ENCODE measurements around the gene FOXP1. TPM values are rescaled to one million over a fixed set of nuclear protein-coding genes. Genes with fewer than 3 reads are reported as not detected.

FOXP1 gene
- total RNA-seq, 1 donor from 2014 or later: 128 TPM

DNA sequence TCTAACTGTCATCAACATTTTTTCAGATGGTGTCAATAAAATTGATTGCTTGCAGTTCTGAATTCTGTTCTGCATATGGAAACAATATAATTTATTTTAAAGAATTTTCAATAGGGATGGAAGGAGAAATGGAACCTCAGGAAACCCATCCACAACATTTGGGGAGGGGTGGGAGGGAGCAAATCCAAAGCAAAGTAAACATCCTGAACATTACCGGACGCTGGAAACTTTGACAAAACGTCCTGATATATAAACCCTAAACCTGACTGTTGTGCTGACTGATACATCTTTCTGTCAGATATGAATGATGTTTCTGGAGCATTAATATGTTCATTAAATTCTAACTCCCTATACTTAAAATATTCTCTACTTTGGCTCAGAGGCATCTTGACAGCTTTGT lies 479.0 kb downstream of the FOXP1 start:
- DNase-seq (ENCODE audit: low spot score): no peak

DNA sequence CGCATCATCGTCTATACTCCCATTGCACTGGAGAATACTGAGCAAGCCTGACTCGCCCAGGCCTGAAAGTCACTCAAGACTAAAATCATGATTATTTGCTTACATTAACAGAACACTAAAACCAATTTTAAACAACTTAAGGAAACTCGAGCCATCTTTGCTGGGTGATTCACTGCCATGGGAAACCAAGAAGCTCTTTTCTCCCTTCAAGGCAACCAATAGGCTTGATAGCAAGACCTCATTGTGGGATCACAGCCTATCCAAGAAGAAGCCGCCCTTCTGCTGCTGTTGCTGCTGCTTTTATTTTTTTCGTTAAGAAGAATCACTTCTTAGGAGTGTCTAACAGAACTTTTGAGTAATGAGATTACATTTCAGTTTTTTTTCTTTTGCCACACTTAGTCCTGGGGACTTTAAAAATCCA lies 479.4 kb downstream of the FOXP1 start:
- DNase-seq (ENCODE audit: low spot score): no peak

DNA sequence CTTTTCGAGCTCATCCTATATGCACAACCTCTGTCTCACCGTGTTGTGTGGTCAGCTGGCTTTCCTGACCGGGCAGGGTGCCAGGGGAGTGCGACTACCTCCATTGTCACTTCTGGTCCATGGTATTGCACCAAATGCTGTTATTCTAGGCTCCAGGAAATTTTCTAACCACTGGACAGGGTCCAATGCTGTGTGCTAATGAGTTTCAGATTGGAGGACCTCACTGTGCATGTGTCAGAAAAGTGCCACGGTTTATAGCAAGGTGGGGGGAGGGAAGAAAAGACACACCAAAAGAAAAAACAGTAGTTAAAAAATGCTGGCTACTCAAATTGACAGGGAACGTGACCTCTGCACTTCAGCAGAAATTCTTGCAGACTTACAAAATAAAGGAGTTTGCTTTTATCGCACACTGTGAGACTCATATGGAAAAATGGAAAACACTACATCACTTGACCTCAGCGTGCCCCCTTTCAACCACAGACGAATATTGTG lies 480.1 kb downstream of the FOXP1 start:
- DNase-seq (ENCODE audit: low spot score): peak; percentile 58

DNA sequence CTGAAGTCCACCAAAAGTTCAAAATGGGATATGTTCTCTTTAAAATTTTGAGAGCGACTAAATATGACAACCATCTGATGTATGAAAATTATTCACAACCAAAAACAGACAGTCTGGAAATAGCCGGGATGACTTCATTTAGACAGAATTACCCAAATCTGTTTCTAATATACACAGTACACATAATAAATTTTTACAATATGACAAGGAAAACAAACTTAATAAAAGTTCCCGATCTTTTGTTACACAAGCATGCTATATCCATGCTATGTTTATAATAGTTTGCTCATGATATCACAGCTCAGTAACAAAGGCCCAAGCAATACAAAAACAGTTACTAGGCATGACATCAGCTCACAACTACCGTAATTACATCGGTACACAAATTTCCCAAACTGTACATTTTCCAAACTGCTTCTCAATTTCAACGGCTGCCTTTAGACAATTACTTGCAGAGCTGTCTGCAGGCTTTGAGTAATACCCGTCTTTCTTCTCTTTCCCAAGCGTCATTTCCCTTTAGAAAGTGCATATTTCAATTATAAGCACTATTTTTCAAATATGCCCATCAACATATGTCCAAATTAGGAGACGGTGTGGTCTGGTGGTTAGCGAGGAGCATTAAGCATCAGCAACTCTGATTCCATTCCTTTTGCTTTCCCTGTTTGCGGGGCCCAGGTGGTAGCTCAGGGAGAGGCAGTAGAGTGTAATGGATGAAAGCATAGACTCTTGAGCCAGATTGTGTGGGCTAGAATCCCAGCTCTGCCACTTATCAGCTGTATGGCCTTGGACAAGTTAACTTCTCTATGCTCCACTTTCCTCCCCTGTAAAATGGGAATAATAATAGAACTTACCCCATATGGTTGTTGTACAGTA lies 481.2 kb downstream of the FOXP1 start:
- no peak for DNase-seq (ENCODE audit: low spot score)

DNA sequence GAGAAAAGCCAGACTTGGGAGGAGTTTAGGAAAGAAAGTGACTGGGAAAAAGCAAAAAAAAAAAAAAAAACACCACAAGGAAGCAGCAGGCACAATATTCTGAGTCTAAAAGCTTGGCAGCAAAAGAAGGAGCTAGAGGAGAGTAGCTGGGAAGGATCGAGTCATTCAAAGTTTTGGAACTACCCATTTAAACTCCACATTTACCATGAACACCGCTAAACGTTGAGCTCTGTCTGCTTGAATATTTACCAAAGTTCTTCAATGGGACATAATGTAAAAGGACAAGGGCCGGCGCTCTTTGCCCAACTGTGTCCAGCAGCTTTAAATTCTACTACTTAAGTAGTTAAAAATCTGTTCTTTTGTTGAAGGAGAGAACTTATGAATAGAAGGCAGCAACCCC lies 481.9 kb downstream of the FOXP1 start:
- DNase-seq (ENCODE audit: low spot score): no peak

DNA sequence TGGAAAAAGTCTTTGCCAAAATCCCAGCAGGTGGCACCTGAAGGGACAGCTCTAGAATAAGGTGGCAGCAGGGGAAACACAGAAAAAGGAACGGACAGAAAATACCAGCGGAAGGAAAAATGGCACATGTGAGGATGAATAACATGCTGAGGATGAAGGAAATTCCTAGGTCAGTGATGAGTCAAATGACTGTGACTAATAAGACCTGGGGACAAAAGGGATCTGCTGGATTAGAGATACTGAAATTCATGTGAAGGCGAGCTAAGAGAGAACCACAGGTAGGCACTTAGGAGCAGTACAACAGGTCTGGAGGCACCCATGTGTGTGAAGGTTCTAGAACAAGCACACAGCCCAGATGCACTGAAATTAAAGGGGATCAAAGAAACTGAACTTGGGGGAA lies 482.5 kb downstream of the FOXP1 start:
- no peak for DNase-seq (ENCODE audit: low spot score)

DNA sequence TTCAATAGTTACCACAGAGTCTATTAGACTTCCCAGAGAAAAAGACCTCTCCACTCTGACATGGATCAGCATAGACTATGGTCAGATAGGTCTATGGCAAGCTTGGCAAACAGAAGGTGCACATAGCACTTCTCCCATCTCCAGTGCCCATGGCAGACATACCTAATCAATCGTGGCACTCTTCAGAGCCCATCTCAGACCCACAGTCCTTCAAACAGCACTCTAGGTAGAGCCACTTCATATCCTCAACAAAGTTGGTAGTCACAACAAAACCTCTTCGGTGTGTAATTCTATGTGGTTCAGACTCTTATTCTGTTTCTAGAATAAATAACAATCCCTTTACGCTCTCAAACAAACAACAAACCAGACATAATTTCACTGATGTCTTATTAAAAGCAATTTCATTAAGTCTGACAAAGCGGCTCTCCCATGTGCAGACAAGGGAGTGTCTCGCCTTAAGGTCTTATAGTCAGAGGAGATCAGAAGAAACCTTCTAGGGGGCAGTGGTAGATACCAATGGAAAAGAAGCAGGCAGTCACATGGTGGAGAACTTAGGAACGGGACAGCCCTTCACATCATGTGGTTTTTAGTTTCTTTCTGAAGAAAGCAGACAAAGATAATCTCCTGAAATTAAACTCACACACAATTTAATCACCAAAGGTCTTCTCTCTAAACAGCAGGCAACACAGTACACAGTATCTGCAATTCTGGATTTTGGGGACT lies 483.4 kb downstream of the FOXP1 start:
- DNase-seq (ENCODE audit: low spot score): no peak

DNA sequence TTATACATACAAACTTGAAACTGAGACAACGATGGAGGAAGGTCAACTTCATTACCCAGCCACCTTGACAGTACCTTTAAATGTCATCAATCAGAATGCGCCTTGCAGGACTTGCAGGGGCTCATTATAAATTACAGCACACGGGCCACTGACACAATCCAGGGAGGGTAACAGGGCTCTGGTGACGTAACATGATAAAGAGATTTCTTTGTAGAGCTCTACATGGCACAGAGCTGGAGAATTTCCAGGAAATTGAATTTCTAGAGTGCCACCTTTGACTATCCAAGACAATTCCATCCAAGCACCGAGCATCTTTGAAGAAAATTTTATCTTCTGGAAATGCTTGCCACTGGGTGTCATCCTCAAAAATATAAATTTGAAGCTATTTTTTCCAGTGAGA lies 486.0 kb downstream of the FOXP1 start:
- DNase-seq (ENCODE audit: low spot score): no peak

DNA sequence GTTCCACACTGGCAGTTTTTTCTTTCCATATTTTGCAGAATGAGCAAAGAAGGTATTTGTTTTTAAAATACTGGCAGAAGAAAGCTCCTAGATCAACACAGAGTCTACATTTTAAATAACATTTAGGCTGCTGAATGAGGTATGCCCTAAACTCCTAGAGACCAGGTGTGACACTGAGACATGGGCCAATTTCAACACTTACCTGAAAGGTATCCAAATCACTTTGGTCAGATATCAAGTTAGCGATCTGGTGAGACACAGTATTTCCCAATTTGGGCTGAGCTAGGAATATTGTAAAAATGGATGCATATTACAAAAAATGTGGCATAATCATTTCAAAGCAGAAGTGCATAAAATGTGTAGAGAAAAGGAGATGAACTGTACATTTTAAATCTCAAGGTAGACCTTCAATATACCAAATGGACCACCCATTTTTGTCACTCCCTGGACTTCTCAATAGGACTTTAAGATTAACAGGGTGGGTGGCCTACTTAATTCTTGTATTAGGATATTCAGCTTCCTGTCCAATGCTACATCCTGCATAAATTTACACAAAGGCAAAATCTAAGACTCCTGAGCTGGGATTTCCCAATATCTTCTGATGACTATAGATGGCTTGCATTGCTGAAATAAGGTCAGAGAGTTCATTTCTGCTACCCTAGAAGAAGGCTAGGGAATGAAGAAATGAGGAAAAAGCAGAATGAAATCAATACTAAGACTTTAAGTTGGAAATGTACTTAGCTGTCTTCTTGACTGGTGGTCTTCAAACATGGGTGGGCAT lies 487.8 kb downstream of the FOXP1 start:
- no peak for DNase-seq (ENCODE audit: low spot score)

DNA sequence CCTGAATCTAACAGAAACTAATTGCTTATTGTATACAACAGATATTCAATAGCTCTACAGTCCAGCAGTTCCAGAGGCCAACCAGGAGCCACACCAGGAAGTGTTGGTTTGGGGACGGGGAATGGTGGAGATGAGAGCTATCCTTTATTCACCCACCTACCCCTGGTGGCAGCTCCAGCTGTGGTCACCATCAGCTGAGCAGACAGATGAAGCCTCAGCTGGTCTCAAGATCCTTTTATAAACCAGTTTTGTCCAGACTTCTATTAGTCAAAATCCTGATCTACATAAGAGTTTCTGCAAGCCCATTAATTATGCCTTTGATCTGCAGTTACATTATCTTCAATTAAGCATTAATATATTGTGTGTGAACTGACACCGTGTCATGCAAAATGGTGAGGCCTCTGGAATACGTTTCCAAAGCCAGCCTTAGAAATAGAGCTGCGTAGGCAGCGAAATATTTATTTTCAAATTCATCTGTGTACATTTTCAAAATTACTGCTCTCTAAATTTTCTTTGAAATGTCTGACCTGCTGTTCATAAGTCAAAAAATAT lies 488.8 kb downstream of the FOXP1 start:
- DNase-seq (ENCODE audit: low spot score): no peak

DNA sequence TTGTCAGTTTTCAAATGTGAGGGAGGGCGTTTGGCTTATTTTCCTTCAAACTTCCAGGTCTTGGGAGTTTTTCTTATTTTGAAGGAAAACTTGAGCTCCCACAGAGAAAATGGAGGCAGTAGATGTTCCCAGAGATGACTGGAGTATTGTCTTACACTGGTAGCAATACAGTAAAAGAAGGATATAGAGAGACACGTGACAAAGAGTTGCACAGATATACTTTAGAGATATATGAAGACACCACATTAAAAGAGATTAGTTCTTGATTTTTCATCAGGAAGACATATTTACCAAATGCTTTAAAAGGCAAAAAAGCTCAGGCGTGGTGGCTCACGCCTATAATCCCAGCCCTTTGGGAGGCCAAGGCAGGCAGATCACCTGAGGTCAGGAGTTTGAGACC lies 490.9 kb downstream of the FOXP1 start:
- no peak for DNase-seq (ENCODE audit: low spot score)

DNA sequence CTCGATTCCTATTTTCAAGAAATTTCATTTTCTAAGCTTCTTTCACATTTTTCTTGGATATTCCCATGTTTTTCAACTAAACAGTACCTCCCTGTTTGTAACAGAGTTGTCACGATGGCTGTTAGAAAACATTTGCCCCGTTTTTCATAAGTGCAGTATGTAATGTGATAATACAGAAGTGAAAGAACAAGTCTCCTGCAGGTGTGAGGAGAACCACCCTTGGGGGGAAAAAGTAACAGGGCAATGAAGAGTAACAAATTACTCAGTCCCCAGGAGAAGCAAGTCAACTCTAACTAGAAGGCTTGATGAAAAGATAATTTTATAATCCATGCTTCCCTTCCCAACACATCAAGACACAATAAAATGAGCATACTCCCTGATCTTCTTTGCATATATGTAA lies 493.3 kb downstream of the FOXP1 start:
- no peak for DNase-seq (ENCODE audit: low spot score)

DNA sequence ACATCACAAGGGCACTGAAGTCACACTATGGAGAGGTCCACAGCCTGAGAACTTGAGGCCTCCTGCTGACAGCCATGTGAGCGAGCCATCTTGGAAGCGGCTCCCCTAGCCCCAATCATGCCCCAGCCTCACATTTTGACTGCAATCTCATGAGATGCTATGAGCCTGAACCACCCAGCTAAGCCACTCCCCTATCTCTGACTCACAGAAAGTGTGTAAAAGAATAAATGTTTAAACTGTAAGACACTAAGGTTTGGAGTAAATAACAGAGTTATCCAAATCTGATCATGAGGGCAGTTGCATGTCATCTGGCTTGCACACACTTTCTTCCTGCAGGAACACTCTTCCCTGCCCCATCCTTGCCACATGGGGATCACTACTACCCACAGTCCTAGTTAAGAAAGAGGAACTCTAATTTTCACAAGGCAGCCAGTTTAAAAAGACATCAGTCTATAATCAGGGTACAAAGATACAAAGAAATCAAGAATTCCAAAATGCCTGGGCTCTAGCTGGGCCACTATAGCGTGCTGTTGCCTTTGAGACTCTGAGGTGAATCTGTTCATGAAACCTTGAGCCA lies 494.2 kb downstream of the FOXP1 start:
- DNase-seq (ENCODE audit: low spot score): no peak

DNA sequence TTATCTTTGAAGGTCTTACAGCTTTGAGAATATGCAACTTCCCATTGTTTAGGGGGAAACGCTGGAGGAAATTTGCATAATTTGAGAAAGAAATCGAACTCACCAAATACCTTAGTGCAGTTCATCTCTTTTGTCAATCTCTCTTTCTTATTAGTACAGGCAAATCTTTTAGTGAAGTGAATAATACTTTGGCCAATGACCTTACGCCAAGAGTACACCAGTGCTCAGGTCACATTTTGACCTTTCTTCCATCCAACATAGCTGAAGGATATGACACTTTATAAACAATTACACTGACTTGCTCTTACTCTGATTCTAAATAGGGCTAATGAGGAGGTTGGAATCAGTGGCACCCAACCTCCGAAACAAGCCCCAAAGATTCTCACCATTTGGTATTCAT lies 494.8 kb downstream of the FOXP1 start:
- DNase-seq (ENCODE audit: low spot score): no peak

DNA sequence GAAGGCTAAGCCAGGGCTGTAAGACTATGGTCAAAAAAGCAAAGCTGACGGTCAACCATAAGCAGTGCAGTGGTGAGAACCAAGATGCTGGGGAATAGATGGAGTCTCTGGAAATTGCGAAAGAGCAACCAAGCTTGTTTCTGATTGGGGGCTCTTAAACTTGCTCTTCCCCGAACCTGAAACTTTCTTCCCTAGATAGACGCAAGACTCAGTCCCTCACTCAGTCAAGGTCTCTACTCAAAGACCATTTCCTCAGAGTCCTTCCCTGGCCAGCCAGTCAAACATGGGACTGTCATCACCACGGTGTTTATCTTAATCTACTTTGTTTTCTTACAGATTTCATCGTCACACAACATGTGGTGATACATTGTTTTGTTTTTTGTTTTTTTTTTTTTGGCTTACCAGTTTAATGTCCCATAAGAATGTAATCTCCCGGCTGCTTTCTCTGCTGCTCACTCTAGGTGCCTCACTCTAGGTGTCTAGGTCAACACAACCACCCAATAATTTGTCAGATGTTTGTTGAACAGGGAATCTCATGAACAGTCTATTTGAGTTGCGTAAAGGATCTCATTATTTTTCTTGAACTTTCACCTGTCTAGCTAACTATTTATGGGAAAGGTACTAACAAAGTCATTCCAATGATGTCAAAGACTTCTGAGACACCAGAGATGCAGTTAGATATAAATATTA lies 495.4 kb downstream of the FOXP1 start:
- no peak for DNase-seq (ENCODE audit: low spot score)

DNA sequence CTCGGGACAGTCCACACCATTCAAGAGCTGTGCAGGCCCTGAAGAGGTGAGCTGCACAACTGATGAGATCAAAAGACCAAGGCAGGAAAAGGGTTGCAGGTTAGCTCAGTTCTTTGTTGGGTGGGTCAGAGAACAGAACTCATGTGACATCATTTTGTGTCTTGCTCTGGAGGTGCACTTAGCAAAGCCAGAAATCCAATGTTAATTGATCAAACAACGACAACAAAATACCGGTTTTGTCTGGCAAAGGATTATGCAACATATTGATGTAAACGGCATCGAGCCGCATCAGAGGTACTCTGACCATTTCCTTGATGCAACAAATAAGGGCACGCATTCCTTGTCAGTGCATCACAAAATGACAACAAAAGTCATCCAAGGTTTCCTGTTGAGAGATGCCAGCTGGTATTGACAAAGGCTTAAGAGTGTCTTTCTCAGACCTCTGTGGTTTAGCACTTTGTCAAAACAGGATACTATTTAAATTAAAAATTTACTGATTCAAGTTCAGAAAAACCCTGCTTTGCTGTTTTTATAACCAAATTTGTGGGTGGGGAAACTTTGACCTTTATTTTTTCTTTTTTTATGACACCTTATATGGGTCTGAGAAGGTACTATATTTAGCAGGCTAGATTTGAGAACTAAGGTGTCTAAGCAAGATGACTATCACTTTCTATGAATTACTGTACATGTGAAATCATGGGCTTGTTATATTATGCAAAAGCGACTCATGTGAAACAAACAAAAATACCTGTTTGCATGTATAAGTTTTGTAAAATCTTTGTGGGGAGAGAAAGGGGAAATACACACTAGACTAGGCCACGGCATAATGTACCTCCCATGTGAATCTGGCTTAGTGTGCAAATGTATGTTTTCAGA lies 496.1 kb downstream of the FOXP1 start:
- peak; percentile 59 for DNase-seq (ENCODE audit: low spot score)

DNA sequence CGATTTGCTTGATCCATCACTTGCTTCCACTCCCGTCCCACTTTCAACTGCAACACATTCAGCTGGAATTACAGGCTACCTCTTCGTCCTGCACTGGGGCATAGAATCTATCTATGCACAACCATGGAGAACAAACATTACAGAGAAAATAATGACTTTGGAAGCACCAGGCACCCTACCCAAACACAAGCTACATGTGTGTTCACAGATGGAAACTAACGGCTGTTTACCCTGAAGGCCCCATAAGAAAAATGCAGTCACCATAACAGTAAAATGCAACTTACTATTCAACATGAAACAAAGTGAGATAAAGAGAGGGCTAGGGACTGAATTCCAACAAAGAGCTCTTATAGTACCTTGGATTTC lies 496.8 kb downstream of the FOXP1 start:
- DNase-seq (ENCODE audit: low spot score): no peak

DNA sequence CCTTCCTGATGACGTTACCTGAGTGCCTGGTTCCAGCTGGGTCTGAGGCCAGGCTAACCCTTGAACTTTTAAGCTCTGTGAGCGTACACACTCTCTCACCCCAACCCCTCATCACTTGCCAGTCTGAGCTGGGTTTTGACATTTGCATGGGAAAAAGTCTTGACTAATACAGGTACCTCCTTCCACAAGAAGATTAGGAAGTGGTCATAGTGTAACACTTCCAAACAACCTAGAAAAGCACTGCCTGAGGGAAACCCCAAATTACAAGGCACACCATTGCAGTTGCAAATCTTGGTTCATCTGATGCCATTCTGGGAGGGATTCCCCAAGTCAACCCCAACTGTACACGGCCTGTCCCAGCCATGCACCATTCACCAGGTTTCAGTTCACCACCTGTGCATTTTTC lies 499.8 kb downstream of the FOXP1 start:
- no peak for DNase-seq (ENCODE audit: low spot score)

DNA sequence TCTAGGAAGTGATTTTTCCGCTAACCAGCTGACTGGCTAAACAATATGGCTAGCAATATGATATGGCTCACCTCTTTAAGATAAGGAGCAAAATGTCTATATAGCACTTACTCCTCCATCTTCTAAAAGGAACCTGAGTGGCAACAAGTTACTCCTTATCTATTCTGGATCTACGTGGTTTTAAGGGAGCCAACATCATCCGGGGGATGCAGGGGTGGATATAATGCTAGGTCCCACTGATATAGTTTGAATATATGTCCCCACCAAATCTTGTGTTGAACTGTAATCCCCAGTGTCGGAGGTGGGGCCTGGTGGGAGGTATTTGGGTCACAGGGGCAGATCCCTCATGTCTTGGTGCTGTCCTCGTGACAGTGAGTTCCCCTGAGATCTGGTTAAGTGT lies 500.7 kb downstream of the FOXP1 start:
- DNase-seq (ENCODE audit: low spot score): no peak

DNA sequence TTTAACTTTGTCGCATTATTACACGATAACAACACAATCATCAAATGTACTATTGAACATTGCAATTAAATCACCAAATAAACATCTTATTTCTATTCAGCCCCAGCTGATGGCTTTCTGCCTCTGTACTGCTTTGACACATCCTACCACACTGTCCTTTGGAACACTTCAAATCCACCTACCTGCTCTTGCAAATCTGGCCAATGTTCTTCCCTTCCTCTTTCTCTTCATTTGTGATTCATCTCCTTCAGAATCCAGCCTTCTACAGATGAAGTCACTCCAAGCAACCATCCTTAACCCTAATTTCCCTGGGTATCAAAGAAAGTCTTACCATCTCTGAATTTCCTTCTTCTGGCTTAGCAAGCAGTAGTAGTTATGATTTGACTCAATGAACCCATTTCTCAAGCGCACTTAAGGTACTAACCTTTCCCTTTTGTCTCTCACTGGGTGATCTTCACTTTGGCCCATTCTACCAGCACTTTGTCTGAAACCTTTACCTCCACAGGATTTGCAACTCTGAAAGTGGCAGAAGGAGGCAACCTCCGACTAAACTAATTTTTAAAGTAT lies 502.9 kb downstream of the FOXP1 start:
- no peak for DNase-seq (ENCODE audit: low spot score)
